Neutrophil (primary cell): Measurements from ENCODE around the gene ADAMTS14.

Experiments
- H3K27ac ChIP-seq: fragments of 200-600 bp; sonication (generic); 2 replicates; pipeline ENCODE4 v1.5.1; 2016; ENCODE audit warnings: mild to moderate bottlenecking, moderate library complexity
- H3K27me3 ChIP-seq: fragments of 200-600 bp; sonication (generic); 2 replicates; pipeline ENCODE4 v1.6.0; 2016; ENCODE audit warnings: mild to moderate bottlenecking
- H3K36me3 ChIP-seq: fragments of 200-600 bp; sonication (generic); 2 replicates; pipeline ENCODE4 v1.5.1; 2017
- H3K4me1 ChIP-seq, 2 experiments: fragments of 200-600 bp in 1 of 2; sonication (generic) in 1 of 2; 1 replicate in 1 of 2; 2 replicates in 1 of 2; pipeline versions ENCODE4 v1.5.1 to v1.6.1; 2013 to 2016; ENCODE audit warnings: low read depth in 1 of 2, low read length in 1 of 2, mild to moderate bottlenecking in 1 of 2, moderate library complexity in 1 of 2; ENCODE audit not compliant: control insufficient read depth in 1 of 2, insufficient read depth in 1 of 2
- H3K4me3 ChIP-seq, 2 experiments: fragments of 200-600 bp in 1 of 2; sonication (generic) in 1 of 2; 1 replicate in 1 of 2; 2 replicates in 1 of 2; pipeline ENCODE4 v1.5.1; 2013 to 2016; ENCODE audit warnings: low read depth in 1 of 2, low read length in 1 of 2, mild to moderate bottlenecking in 1 of 2, moderate library complexity in 1 of 2
- H3K9me3 ChIP-seq: fragments of 200-600 bp; sonication (generic); 2 replicates; pipeline ENCODE4 v1.5.1; 2016
- TF ChIP-seq, protein P1 (sequence below): fragments of 200-600 bp; sonication (generic); IDR thresholded peaks from 2 replicates; pipeline ENCODE4 v1.5.1; 2016; ENCODE audit warnings: antibody characterized with exemption

ADAMTS14 gene

DNA sequence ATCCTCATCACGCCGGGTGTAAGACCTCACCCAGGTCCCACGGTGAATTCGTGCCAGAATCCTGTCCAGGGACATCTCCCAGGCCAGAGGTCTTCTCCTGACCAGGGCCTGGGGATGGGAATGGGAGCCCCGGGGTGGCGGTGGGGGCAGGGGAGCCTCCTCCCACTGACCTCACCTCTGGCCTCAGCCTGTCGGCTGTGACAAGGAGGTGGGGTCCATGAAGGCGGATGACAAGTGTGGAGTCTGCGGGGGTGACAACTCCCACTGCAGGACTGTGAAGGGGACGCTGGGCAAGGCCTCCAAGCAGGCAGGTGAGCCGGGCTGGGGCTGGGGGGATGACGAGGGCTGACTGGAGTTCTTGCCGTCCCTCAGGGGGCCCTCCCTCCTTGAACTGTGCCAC lies 71.6 kb downstream of the ADAMTS14 start:
- Histone ChIP-seq H3K27ac (no peak overlapping the region), H3K27me3 (no peaks in the 10 kb centered on the region), H3K36me3 (no peaks in the 10 kb centered on the region), H3K4me3 (no peak overlapping the region), H3K9me3 (no peaks in the 10 kb centered on the region), H3K4me1 (no peaks in the 10 kb centered on the region)
- TF ChIP-seq, protein P1, sequence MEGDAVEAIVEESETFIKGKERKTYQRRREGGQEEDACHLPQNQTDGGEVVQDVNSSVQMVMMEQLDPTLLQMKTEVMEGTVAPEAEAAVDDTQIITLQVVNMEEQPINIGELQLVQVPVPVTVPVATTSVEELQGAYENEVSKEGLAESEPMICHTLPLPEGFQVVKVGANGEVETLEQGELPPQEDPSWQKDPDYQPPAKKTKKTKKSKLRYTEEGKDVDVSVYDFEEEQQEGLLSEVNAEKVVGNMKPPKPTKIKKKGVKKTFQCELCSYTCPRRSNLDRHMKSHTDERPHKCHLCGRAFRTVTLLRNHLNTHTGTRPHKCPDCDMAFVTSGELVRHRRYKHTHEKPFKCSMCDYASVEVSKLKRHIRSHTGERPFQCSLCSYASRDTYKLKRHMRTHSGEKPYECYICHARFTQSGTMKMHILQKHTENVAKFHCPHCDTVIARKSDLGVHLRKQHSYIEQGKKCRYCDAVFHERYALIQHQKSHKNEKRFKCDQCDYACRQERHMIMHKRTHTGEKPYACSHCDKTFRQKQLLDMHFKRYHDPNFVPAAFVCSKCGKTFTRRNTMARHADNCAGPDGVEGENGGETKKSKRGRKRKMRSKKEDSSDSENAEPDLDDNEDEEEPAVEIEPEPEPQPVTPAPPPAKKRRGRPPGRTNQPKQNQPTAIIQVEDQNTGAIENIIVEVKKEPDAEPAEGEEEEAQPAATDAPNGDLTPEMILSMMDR, result no peak

DNA sequence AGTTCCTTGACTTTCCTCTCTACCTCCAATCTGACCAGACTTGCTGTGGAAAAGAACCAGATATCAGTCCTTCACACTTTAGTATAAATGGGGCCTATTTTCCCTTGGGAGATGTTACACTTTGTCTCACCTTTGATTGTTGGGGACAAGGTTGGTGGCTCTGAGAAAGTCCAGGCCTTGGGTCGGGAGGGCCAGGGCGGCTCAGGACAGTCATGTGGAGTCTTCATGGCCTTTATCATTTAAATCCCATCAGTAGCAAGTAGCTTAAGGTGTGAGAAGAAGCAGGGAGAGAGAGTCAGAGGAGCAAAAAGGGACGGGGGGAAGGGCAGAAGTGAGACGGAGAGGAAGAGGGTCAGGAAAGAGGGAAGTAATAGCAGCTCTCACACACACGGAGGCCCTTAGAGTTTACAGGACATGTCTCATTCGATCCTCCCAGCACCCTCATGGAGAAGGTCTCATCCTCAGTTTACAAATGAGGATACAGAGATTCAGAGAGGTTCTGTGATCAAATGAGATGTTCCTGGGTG lies 72.4 kb downstream of the ADAMTS14 start:
- no peaks in the 10 kb centered on the region for H3K27me3 ChIP-seq
- no peaks in the 10 kb centered on the region for H3K4me1 ChIP-seq
- no peaks in the 10 kb centered on the region for H3K9me3 ChIP-seq
- H3K27ac ChIP-seq, result no peak overlapping the region
- H3K4me3 ChIP-seq, result no peak overlapping the region
- TF ChIP-seq, protein P1, result no peak
- H3K36me3 ChIP-seq, result no peaks in the 10 kb centered on the region

DNA sequence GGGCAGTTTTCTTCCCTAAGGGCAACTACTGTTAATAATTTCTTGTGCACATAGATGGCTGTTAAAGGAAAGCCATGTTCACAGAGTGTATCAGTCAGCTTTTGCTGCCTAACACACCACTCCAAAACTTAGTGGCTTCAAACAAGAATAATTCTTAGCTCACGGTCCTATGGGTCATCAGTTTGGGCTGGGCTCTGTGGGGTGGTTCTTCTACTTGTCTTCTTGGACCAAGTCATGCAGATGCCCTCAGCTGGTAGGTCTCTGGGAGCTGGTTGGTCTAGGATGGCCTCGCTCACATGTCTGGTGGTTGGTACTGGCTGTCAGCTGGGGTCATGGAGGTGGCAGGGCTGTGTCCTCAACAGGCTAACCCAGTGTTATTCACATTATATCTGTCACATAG lies 73.2 kb downstream of the ADAMTS14 start:
- H3K9me3 ChIP-seq, result no peaks in the 10 kb centered on the region
- TF ChIP-seq, protein P1, result no peak
- H3K4me1 ChIP-seq, result no peaks in the 10 kb centered on the region
- no peaks in the 10 kb centered on the region for H3K27me3 ChIP-seq
- H3K27ac ChIP-seq, result no peak overlapping the region
- H3K4me3 ChIP-seq, result no peak overlapping the region
- no peaks in the 10 kb centered on the region for H3K36me3 ChIP-seq

DNA sequence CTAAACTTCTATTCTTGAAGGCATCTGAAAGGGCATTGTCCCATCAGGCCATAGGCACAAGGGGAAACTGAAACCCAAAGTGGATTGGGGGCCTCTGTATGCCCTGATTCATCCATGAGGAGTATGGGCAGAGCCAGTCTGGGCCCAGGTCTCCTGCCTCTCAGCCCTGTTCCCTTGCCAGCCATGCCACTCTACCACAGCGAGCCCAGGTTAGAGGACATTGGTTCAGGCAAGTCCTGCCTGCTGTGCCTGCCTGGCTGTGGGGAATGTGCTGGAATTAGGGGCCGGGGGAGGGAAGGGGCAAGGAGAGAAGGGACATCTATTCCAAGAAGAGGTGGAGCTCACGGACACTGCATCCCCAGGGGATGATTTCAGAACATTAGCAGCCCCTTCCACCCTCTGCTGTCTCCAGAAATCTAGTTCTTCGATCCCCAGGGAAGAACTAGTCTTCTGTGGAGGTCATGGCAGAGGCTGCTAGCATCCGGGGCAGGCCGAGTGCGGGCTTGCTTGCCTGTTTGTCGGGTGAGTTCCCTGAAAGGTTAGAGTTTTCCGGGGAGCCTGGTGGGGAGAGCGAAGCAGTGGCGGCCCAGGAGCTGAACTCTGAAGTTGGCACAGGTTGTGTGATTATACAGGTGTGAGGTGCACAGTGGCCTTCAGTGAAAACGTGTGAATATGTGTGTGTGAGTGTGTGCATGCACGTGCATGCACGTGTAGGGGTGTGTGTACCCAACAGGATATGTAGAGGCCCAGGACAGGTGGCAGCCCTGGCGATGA lies 75.1 kb downstream of the ADAMTS14 start:
- Histone ChIP-seq H3K27me3 (no peaks in the 10 kb centered on the region), H3K4me3 (no peak overlapping the region), H3K27ac (no peak overlapping the region), H3K9me3 (no peaks in the 10 kb centered on the region), H3K4me1 (no peaks in the 10 kb centered on the region), H3K36me3 (no peaks in the 10 kb centered on the region)
- TF ChIP-seq, protein P1, result no peak

DNA sequence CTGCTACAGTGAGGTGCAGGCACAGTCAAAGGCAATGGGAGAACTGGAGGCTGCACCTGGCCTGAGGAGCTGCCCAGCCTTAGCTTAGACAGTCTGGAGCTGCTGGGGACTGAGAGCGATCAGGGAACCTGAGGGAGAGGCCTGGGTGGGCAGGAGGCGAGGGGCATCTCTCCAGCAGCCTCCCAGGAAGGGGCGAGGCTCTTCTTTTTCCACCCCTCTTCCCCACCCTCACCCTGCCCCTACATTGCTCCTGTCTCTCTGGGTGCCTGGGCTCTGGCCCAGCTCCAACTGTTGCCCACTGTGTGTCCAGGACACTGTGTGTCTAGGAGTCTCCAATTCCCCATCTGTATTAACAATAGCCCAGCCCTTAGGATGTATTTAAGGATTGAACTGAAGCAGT lies 76.0 kb downstream of the ADAMTS14 start:
- Histone ChIP-seq H3K27ac (no peak overlapping the region), H3K4me3 (no peak overlapping the region), H3K27me3 (no peaks in the 10 kb centered on the region), H3K4me1 (no peaks in the 10 kb centered on the region), H3K36me3 (no peaks in the 10 kb centered on the region), H3K9me3 (no peaks in the 10 kb centered on the region)
- TF ChIP-seq, protein P1, result no peak
